PC-9 (cell line): Measurements from ENCODE around the gene SLC24A5. TPM values are rescaled to one million over a fixed set of nuclear protein-coding genes. Genes with fewer than 3 reads are reported as not detected.

Experiments
- BruUV-seq: library from RNA; stranded (reverse); fragments of 400-500 nt; replicated peaks from 2 replicates; lab custom pipeline; 2021; lab: Mats Ljungman, UMichigan
- CTCF ChIA-PET: fragments of 300-600 bp; sonication (Branson Sonifier 250); formaldehyde crosslinking; loops from one replicate; lab custom pipeline; 2022; ENCODE audit warnings: antibody characterized with exemption; lab: Charles Lee
- POLR2A ChIA-PET: fragments of 300-600 bp; sonication (Branson Sonifier 250); formaldehyde crosslinking; loops from one replicate; lab custom pipeline; 2022; ENCODE audit warnings: antibody characterized with exemption; ENCODE audit not compliant: unreplicated experiment; lab: Charles Lee
- DNase-seq, 2 experiments: peaks; one replicate each; pipeline versions ENCODE4 v3.0.0 to v3.0.0-alpha.2; 2015 to 2022; ENCODE audit warnings: mixed read lengths in 1 of 2
- H2AFZ ChIP-seq: fragments of 200-600 bp; sonication (generic); 2 replicates; pipeline ENCODE4 v1.8.1; 2017; ENCODE audit warnings: antibody characterized with exemption
- H3F3A ChIP-seq: fragments of 200-600 bp; sonication (generic); 2 replicates; pipeline ENCODE4 v1.8.1; 2017; ENCODE audit warnings: antibody characterized with exemption, mild to moderate bottlenecking, low read depth; ENCODE audit not compliant: insufficient read depth
- H3K27ac ChIP-seq: fragments of 200-600 bp; sonication (generic); 2 replicates; pipeline ENCODE4 v1.6.1; 2016; ENCODE audit warnings: mixed run types
- H3K27me3 ChIP-seq: fragments of 200-600 bp; sonication (generic); 2 replicates; pipeline ENCODE4 v1.6.1; 2016; ENCODE audit warnings: low read depth, mixed run types; ENCODE audit not compliant: insufficient read depth
- H3K36me3 ChIP-seq: fragments of 200-600 bp; sonication (generic); 2 replicates; pipeline ENCODE4 v1.6.1; 2016; ENCODE audit warnings: low read depth, mixed run types
- H3K4me1 ChIP-seq: fragments of 200-600 bp; sonication (generic); replicated peaks from 2 replicates; pipeline ENCODE4 v1.6.1; 2016; ENCODE audit warnings: mixed run types; ENCODE audit not compliant: insufficient read depth
- H3K4me2 ChIP-seq: fragments of 200-600 bp; sonication (generic); 2 replicates; pipeline ENCODE4 v1.6.1; 2017; ENCODE audit warnings: mixed run types
- H3K4me3 ChIP-seq: fragments of 200-600 bp; sonication (generic); 2 replicates; pipeline ENCODE4 v1.6.1; 2016; ENCODE audit warnings: mixed run types
- H3K79me2 ChIP-seq: fragments of 200-600 bp; sonication (generic); 2 replicates; pipeline ENCODE4 v1.6.1; 2017; ENCODE audit warnings: low read depth, mixed run types
- H3K9me2 ChIP-seq: fragments of 200-600 bp; sonication (generic); 2 replicates; pipeline ENCODE4 v1.8.1; 2017; ENCODE audit warnings: mild to moderate bottlenecking; ENCODE audit not compliant: insufficient read depth
- H3K9me3 ChIP-seq: fragments of 200-600 bp; sonication (generic); 2 replicates; pipeline ENCODE4 v1.8.1; 2016; ENCODE audit warnings: low read depth; ENCODE audit not compliant: insufficient read depth
- H4K20me1 ChIP-seq: fragments of 200-600 bp; sonication (generic); 2 replicates; pipeline ENCODE4 v1.8.1; 2017; ENCODE audit not compliant: insufficient read depth
- CTCF ChIP-seq: fragments of 200-600 bp; sonication (generic); conservative IDR thresholded peaks from 2 replicates; pipeline ENCODE4 v1.6.1; 2017; ENCODE audit warnings: mixed run types, antibody characterized with exemption, mild to moderate bottlenecking, moderate library complexity
- EZH2 ChIP-seq: fragments of 200-600 bp; sonication (generic); IDR thresholded peaks from 2 replicates; pipeline ENCODE4 v1.8.0; 2017; ENCODE audit warnings: antibody characterized with exemption, low read depth
- intact Hi-C: fragments of 100-400 bp; cut with micrococcal nuclease; formaldehyde crosslinking; loops from one replicate; pipeline ENCODE4 v1.10.0; 2022; ENCODE audit not compliant: unreplicated experiment
- total RNA-seq: library from RNA; stranded (reverse); gene quantifications from 2 replicates; pipeline ENCODE4 v1.2.3, GENCODE V29; 2021

SLC24A5 gene
- total RNA-seq, 1 experiment from 2014 or later = not detected

DNA sequence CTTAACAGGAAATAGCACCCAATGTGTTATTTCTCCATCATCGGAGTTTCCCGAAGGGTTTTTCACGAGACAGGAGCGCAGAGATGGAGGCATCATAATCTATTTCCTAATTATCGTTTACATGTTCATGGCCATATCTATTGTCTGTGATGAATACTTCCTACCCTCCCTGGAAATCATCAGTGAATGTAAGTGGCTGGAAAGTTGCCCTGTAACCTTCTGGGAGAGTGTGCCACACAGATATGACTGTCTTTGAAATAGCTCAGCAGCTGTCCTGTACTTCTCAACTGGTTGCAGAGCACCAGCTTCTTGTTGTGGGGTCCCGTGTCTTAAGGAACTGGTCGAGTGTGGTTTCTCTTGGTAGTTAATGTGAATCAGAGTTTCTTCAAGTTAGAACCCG is 1.1 kb downstream of the SLC24A5 start:
- H3K9me3 ChIP-seq = no peaks in the 10 kb centered on the region
- no peaks in the 10 kb centered on the region for H4K20me1 ChIP-seq
- H3K36me3 ChIP-seq = no peaks in the 10 kb centered on the region
- no peak overlapping the region for H3K4me2 ChIP-seq
- H3K27me3 ChIP-seq = peaks cover 4% of the 10 kb centered on the region; the same call in 1 of the 2 replicates
- intact Hi-C loops = no loop called here
- no peaks in the 10 kb centered on the region for H3K9me2 ChIP-seq
- POLR2A ChIA-PET = no interaction called here
- H3K4me1 ChIP-seq = no peaks in the 10 kb centered on the region
- no peak overlapping the region for H3K4me3 ChIP-seq
- TF ChIP-seq CTCF (no peak), EZH2 (no peak)
- H3K79me2 ChIP-seq = no peaks in the 10 kb centered on the region
- CTCF ChIA-PET = no interaction called here
- no peak for DNase-seq
- no peaks in the 10 kb centered on the region for H3F3A ChIP-seq
- BruUV-seq = no TSS peak
- no peak overlapping the region for H3K27ac ChIP-seq
- H2AFZ ChIP-seq = no peak overlapping the region

DNA sequence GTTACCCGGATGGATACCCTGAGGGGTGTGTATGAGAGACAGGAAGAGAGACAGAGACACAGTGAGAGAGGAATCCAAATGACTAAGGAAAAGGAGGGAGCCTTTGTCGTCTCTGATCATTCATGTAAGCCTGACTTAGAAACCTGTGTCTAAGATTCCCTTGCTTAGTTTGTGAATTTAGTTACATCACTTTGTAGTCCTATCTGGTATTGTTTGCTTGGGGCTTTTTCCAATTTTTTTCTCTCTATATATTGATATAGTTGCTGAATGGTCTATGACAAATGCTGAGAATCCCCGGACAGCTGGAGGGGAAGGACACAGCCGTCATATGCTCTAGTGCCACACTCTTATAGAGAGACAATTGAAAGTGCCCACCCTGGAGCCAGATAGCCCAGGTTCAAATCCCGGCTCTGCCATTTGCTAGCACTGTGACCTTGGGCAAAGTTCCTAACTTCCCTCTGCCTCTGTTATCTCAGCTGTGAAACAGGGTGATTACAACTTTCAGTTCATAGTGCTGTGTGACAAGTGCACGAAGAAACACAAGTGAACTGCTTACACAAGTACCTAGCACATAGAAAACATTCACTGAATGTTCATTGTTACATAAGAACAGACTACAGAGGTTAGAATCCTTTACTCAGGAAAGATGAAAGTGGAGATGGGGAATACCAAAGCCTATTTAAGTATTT is 6.0 kb downstream of the SLC24A5 start:
- Histone ChIP-seq H3K4me2 (no peak overlapping the region), H4K20me1 (no peaks in the 10 kb centered on the region), H3K9me3 (no peaks in the 10 kb centered on the region), H2AFZ (no peak overlapping the region), H3K27me3 (no peaks in the 10 kb centered on the region), H3K9me2 (no peaks in the 10 kb centered on the region), H3K4me3 (no peak overlapping the region), H3K27ac (no peak overlapping the region), H3K4me1 (no peaks in the 10 kb centered on the region), H3K36me3 (no peaks in the 10 kb centered on the region), H3K79me2 (no peaks in the 10 kb centered on the region), H3F3A (no peaks in the 10 kb centered on the region)
- intact Hi-C loops = no loop called here
- ChIA-PET POLR2A (no interaction called here), CTCF (no interaction called here)
- no peak for DNase-seq
- BruUV-seq = no TSS peak
- no peak for TF ChIP-seq EZH2
- no peak for TF ChIP-seq CTCF

GRCh38 chr15:48131324-48131723 is 10.5 kb downstream of the SLC24A5 start:
- TF ChIP-seq CTCF = no peak
- no peak for TF ChIP-seq EZH2
- Histone ChIP-seq H3K4me2 (no peak overlapping the region), H3K9me3 (no peaks in the 10 kb centered on the region), H3K9me2 (no peaks in the 10 kb centered on the region), H3K79me2 (no peaks in the 10 kb centered on the region), H3K27ac (no peak overlapping the region), H4K20me1 (no peaks in the 10 kb centered on the region), H2AFZ (no peak overlapping the region), H3K27me3 (peaks cover 11% of the 10 kb centered on the region), H3K4me1 (no peaks in the 10 kb centered on the region), H3K36me3 (no peaks in the 10 kb centered on the region), H3F3A (no peaks in the 10 kb centered on the region), H3K4me3 (no peak overlapping the region)
- BruUV-seq = no TSS peak
- DNase-seq = no peak
- ChIA-PET POLR2A (no interaction called here), CTCF (no interaction called here)
- intact Hi-C loops = no loop called here
